Astrocyte of the cerebellum (primary cell): ENCODE results near the gene PMPCA.

ENCODE experiments used
- DNase-seq: peaks from one replicate; pipeline ENCODE4 v3.0.0-alpha.2; 2011; ENCODE audit warnings: low read depth
- H3K4me3 ChIP-seq: 2 replicates; pipeline ENCODE4 v1.5.1; 2011; ENCODE audit warnings: mild to moderate bottlenecking, low read depth, low read length, moderate library complexity
- in situ Hi-C: cut with HindIII; loops from 2 replicates; pipeline ENCODE4 v1.10.0; 2017; ENCODE audit warnings: low sequenced_read_pairs
- TF ChIP-seq, protein P1 (sequence below): IDR thresholded peaks from 2 replicates; pipeline ENCODE4 v1.5.1; 2012; ENCODE audit warnings: low read length, low read depth, moderate library complexity, mild to moderate bottlenecking; ENCODE audit errors: missing control alignments

Gene PMPCA

GRCh38 chr9:136399176-136400037, 11.1 kb upstream of the PMPCA start:
- H3K4me3 ChIP-seq: peak overlapping the region; percentile 90
- no peak for DNase-seq
- in situ Hi-C loops: no loop called here
- TF ChIP-seq, protein P1, sequence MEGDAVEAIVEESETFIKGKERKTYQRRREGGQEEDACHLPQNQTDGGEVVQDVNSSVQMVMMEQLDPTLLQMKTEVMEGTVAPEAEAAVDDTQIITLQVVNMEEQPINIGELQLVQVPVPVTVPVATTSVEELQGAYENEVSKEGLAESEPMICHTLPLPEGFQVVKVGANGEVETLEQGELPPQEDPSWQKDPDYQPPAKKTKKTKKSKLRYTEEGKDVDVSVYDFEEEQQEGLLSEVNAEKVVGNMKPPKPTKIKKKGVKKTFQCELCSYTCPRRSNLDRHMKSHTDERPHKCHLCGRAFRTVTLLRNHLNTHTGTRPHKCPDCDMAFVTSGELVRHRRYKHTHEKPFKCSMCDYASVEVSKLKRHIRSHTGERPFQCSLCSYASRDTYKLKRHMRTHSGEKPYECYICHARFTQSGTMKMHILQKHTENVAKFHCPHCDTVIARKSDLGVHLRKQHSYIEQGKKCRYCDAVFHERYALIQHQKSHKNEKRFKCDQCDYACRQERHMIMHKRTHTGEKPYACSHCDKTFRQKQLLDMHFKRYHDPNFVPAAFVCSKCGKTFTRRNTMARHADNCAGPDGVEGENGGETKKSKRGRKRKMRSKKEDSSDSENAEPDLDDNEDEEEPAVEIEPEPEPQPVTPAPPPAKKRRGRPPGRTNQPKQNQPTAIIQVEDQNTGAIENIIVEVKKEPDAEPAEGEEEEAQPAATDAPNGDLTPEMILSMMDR: no peak

DNA sequence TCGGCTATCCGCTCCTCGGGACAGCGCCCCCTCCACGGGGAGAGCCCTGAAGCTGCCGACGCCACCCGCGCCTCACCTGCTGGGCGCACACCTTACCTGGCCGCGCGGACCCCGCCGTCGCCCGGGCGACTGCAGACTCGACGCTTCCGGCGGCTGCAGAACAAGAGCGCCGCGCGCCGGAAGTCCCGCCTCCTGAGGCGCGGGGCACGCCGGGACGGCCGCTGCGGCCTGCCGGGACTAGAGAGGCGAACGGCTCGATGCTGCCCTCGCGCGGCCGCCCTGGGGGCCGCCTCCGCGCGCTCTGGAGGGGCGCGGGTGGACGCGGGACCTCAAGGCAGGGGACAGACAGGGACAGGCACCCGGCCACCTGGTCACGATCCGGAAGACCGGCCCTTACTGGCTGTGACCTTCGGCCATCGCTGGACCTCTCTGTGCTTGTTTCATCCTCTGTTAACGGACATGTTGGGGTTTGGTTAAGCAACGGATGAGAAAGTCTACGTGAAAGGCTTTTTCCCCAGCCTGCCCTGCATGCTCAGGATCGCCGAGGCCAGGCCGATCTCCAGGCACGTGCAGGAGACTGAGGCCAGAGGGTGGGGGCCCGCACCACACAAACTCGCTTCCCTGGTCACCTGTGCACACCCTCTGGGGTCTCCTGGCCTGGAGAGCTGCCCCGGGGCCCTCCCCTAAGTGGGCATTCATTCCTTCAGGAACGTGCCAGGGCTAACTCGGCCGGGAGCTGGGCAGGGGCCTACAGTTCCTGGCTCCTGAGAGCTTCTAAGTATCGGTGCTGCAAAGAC, 10.2 kb upstream of the PMPCA start, which contains the start of gene SNAPC4:
Gene SNAPC4 (minus strand): TSS at position 133 of the 797 bp plus-strand sequence. CDS start 1,742 bp downstream, outside the sequence.
- DNase-seq: peak; percentile 51
- H3K4me3 ChIP-seq: peak within 1 kb of the TSS; percentile 90

DNA sequence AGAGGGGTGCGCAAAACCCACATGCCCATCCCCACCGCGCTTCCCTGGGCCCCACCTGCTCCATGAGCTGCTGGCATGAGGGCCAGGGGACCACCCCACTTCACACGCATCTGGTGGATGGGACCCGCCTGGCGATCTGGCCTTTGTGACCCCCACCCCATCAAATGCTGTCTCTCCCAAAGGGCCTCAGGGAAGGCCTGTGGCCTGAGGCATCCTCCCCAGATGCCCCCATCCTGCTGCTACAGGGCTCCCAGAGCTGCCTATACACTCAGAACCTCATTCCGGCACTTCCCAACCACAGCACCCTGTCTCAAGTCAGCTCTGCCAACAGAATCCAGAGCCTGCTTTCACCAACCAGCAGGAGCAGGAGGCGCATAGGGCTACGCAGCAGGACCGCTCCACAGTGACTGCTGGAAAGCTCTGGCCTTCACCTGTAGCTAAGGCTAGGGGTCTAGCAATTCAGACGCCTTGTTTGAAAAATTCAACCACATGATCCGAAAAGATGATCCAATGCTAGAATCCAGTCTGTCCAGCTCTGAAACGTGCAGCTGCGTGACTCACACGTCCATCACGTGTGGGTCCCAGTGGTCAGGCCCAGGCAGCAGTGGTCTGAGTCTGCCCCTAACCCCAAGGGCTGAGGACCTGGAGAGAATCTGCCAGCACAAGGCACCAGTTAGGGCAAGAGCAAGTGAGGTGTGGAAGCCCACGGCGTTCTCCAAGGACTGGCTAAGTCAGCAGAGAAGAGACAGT, 9.1 kb upstream of the PMPCA start:
- no peak for DNase-seq
- in situ Hi-C loops: no loop called here
- no peak overlapping the region for H3K4me3 ChIP-seq
- TF ChIP-seq, protein P1: no peak

More for the DNA sequence above, 10.2 kb upstream of the PMPCA start, which contains the start of gene SNAPC4:
- in situ Hi-C loops: no loop called here
- TF ChIP-seq, protein P1: peak; percentile 75

- no peak for DNase-seq
- TF ChIP-seq, protein P1: no peak
- in situ Hi-C loops: no loop called here
- H3K4me3 ChIP-seq: no peak overlapping the region
Observed at GRCh38 chr9:136402067-136402466, 8.4 kb upstream of the PMPCA start.

DNA sequence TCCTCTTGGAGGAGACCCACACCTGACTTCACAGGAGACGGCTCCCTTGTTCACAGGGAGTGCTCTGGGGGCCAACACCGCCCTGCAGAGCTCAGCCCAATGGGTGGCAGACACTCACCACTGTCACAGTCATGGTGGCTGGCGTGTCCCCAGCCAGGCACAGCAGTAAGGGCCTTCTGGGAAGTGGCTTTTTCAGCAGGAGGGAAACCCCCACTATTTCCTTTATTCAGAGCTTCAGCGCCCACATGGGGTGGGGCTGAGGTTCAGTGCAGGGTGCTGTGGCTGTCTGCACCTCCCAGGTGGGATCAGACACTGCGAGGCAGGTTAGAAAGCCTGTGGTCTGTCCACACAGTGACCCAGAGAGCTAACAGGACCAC, 6.9 kb upstream of the PMPCA start:
- no peak overlapping the region for H3K4me3 ChIP-seq
- DNase-seq: no peak
- in situ Hi-C loops: no loop called here
- TF ChIP-seq, protein P1: no peak
